Prostate gland (tissue), 2 donors: ENCODE data around the gene PGGHG.

Source experiments
- CTCF ChIP-seq, 4 experiments: fragments of 200-600 bp in 2 of 4; fragments of 450-650 bp in 2 of 4; sonication (generic) in 2 of 4; IDR thresholded peaks; 1 replicate in 3 of 4; 2 replicates in 1 of 4; pipeline ENCODE4 v1.5.1; 2016 to 2019; ENCODE audit warnings: antibody characterized with exemption in 4 of 4, mild to moderate bottlenecking in 2 of 4, moderate library complexity in 2 of 4
- POLR2A ChIP-seq: fragments of 450-650 bp; IDR thresholded peaks from one replicate; pipeline ENCODE4 v1.6.1; 2016; ENCODE audit warnings: antibody characterized with exemption, mild to moderate bottlenecking
- POLR2AphosphoS5 ChIP-seq: sonication (generic); formaldehyde crosslinking; IDR thresholded peaks from one replicate; pipeline ENCODE4 v1.6.1; 2017; ENCODE audit warnings: antibody characterized with exemption

DNA sequence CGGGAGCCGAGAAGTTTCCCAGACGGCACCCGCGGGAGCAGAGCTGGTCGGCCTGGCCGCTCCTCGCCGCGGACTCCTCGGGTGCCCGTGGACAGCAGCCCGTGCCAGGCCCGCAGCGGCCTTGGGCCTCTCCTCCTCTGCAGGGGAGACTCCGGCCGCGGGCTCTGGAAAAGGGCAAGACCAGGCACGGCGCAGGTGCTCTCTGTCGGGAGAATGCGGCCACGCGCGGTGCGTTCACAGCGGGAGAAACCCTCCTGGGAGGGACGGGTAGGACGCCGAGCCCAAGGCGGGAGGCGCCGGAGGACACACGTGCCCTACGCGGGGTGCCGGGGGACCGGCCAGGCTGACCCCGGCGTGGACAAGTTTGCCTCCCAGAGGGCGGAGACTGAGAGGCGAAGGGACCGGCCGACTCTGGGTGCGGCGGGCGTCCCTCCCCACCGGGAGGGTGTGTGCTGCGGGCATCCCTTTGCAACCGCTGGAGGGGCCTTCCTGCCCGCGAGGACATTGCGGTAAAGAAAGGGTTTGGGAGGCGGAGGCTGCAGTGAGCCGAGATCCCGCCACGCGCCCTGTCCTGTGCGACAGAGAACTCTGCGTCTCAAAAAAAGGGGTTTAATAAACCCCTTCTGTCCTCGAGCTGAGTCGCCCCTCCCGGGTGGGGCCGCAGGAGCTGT is 27.2 kb downstream of the PGGHG start:
- peak; percentile 25 for TF ChIP-seq POLR2A
- TF ChIP-seq CTCF (IDR thresholded peaks at IDR 0.05): no peak
- TF ChIP-seq POLR2AphosphoS5: peak; percentile 3
